Stomach (tissue), 9 donors: ENCODE results near the gene SLBP. TPM values are rescaled to one million over a fixed set of nuclear protein-coding genes. Genes with fewer than 3 reads are reported as not detected.

Experiments
- DNase-seq, 2 donors: peaks; one replicate each; pipeline versions ENCODE4 v3.0.0 to v3.0.0-alpha.2; 2013 to 2019
- H3K27ac ChIP-seq, 5 donors: fragments of 200-600 bp in 4 of 5; sonication (generic) in 4 of 5; one replicate each; pipeline ENCODE4 v1.5.1; 2013 to 2019; ENCODE audit warnings: mild to moderate bottlenecking in 1 of 5, moderate library complexity in 1 of 5
- H3K27me3 ChIP-seq, 3 donors: fragments of 200-600 bp; sonication (generic); one replicate each; pipeline ENCODE4 v1.5.1; 2017 to 2019; ENCODE audit warnings: mixed run types in 1 of 3
- H3K36me3 ChIP-seq, 4 donors: fragments of 200-600 bp; sonication (generic); 1 replicate in 3 of 4; 2 replicates in 1 of 4; pipeline ENCODE4 v1.5.1; 2016 to 2019
- H3K4me1 ChIP-seq, 4 donors: fragments of 200-600 bp; sonication (generic); one replicate each; pipeline ENCODE4 v1.5.1; 2016 to 2019
- H3K4me3 ChIP-seq, 4 donors: fragments of 200-600 bp; sonication (generic) in 3 of 4; one replicate each; pipeline ENCODE4 v1.5.1; 2016 to 2019; ENCODE audit warnings: mild to moderate bottlenecking in 1 of 4
- H3K9me3 ChIP-seq, 4 donors: fragments of 200-600 bp; sonication (generic); one replicate each; pipeline ENCODE4 v1.5.1; 2016 to 2019
- EP300 ChIP-seq: sonication (generic); formaldehyde crosslinking; IDR thresholded peaks from one replicate; pipeline ENCODE4 v1.6.1; 2017; ENCODE audit warnings: antibody characterized with exemption
- POLR2A ChIP-seq, 4 donors: fragments of 450-650 bp; IDR thresholded peaks; one replicate each; pipeline ENCODE4 v1.6.1; 2016; ENCODE audit warnings: antibody characterized with exemption in 4 of 4, control low read depth in 2 of 4, mild to moderate bottlenecking in 1 of 4, moderate library complexity in 1 of 4
- POLR2AphosphoS5 ChIP-seq, 3 donors: sonication (generic); formaldehyde crosslinking; IDR thresholded peaks; one replicate each; pipeline ENCODE4 v1.6.1; 2016; ENCODE audit warnings: antibody characterized with exemption in 3 of 3
- whole genome bisulfite sequencing, 5 donors: extraction: QIAGEN DNeasy Blood & Tissue Kit in 3 of 5; methylation state at CpG; one replicate each; pipeline versions ENCODE4 v1.1.5 to v1.1.7; 2013 to 2018; 5-methylcytosine and 5-hydroxymethylcytosine counted together
- intact Hi-C: fragments of 100-400 bp; cut with DNase I; formaldehyde crosslinking; loops from one replicate; pipeline ENCODE4 v1.15.1; 2023; ENCODE audit warnings: low total_unique reads
- polyA plus RNA-seq, 3 donors: library from polyadenylated mRNA; stranded (reverse); fragments of 200-250 nt; gene quantifications; one replicate each; pipeline ENCODE4 v1.2.3, GENCODE V29; 2013
- total RNA-seq, 5 donors: library from RNA; depleted of rRNA; stranded (reverse); fragments of >200 nt; gene quantifications; one replicate each; pipeline versions ENCODE4 v1.1.0 to v1.2.3, GENCODE V29; 2014 to 2016
- TF ChIP-seq, protein P1 (sequence below), 7 experiments: fragments of 450-650 bp in 4 of 7; fragments of 200-600 bp in 3 of 7; sonication (generic) in 3 of 7; IDR thresholded peaks; one replicate each; pipeline ENCODE4 v1.5.1; 2016 to 2019; ENCODE audit warnings: antibody characterized with exemption in 7 of 7, control low read depth in 2 of 7, mild to moderate bottlenecking in 1 of 7
- donor health status: healthy with polysubstance abuse.
- donor health status: Bipolar disorder and iron deficiency.
- donor health status: healthy.

SLBP gene
- total and polyA plus RNA-seq, 8 donors: 28.3 to 163 (median 38.1) TPM

DNA sequence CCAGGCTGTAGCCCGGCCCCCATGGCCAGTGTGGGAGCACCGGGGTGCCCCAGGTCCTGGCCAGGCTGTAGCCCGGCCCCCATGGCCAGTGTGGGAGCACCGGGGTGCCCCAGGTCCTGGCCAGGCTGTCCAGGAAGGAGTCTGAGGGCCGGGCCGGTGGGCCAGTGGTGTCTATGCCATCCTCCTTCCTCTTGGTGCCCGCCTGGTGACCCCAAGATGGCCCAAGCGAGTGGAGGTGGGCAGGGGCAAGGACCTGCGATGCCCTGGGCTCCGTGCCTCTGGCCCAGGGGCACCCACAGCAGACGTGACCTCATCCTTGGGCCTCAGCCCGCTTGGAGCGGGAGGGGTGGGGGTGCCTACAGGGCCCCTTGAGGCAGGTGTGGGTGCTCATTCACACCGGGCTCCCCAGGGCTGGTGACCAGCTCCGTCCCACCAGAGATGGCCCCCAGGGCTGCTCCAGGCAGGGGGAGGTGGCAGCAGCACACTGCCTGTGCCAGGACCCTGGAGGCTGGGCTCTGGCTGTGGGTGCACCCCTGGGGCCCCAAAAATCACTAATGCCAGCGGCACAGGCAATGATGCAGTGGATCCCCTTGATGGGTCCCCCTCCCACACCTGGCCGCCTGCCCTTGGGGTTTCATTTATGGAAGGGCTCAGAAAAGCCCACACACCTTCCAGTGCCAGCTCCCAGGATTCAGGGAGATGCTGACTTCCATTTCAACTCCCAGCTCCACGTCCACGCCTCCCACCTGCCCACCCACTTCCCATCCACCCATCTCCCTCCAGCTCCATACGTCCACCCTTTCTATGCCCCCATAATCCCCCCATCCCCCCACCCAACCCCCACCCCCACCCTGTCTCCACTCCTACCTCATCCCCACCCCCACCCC is 45.0 kb upstream of the SLBP start:
- H3K27me3 ChIP-seq: peaks cover 0 to 11% (median 0%) of the 10 kb centered on the region in 3 donors
- H3K36me3 ChIP-seq: no peaks in the 10 kb centered on the region
- intact Hi-C loops: no loop called here
- 77 to 89% (median 88%) methylated on average over 5 to 20 of the region's 20 CpGs for WGBS, 5 donors
- peaks cover 7 to 25% (median 18%) of the 10 kb centered on the region in 4 donors for H3K4me1 ChIP-seq
- no peaks in the 10 kb centered on the region for H3K9me3 ChIP-seq
- no peak overlapping the region for H3K27ac ChIP-seq
- no peak for TF ChIP-seq EP300
- no peak for TF ChIP-seq POLR2AphosphoS5 (IDR thresholded peaks at IDR 0.05)
- TF ChIP-seq, protein P1, sequence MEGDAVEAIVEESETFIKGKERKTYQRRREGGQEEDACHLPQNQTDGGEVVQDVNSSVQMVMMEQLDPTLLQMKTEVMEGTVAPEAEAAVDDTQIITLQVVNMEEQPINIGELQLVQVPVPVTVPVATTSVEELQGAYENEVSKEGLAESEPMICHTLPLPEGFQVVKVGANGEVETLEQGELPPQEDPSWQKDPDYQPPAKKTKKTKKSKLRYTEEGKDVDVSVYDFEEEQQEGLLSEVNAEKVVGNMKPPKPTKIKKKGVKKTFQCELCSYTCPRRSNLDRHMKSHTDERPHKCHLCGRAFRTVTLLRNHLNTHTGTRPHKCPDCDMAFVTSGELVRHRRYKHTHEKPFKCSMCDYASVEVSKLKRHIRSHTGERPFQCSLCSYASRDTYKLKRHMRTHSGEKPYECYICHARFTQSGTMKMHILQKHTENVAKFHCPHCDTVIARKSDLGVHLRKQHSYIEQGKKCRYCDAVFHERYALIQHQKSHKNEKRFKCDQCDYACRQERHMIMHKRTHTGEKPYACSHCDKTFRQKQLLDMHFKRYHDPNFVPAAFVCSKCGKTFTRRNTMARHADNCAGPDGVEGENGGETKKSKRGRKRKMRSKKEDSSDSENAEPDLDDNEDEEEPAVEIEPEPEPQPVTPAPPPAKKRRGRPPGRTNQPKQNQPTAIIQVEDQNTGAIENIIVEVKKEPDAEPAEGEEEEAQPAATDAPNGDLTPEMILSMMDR (IDR thresholded peaks at IDR 0.05): no peak
- no peak for TF ChIP-seq POLR2A (IDR thresholded peaks at IDR 0.05)
- DNase-seq: no peak
- H3K4me3 ChIP-seq: no peak overlapping the region

DNA sequence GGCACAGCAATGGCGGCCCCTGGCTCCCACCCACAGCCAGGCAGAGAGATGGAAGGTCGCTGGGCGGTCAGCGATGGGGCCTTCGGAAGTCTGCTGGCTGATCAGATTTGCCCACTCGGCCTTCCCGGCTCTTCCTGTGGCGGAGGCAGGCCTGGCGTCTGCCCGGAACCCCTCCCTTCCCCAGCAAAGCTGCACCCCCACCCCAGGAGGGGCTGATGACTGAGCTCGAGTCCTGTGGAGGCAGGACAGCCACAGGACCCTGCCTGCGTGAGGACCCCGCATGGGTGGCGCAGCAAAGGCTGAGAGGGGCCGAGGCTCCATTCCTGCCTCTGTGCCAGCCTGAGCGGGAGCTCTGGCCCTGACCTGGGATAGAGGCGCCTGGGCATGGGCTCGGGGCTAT is 44.0 kb upstream of the SLBP start:
- Histone ChIP-seq H3K4me1 (peaks cover 13 to 32% (median 25%) of the 10 kb centered on the region in 4 donors), H3K27ac (no peak overlapping the region), H3K27me3 (peaks cover 0 to 4% (median 0%) of the 10 kb centered on the region in 3 donors), H3K4me3 (no peak overlapping the region), H3K36me3 (no peaks in the 10 kb centered on the region), H3K9me3 (no peaks in the 10 kb centered on the region)
- no peak for DNase-seq
- TF ChIP-seq EP300 (no peak), POLR2AphosphoS5 (IDR thresholded peaks at IDR 0.05) (no peak), POLR2A (IDR thresholded peaks at IDR 0.05) (no peak)
- TF ChIP-seq, protein P1 (IDR thresholded peaks at IDR 0.05): no peak
- intact Hi-C loops: no loop called here
- WGBS, 5 donors: 72 to 82% (median 77%) methylated on average over 2 to 18 of the region's 18 CpGs

DNA sequence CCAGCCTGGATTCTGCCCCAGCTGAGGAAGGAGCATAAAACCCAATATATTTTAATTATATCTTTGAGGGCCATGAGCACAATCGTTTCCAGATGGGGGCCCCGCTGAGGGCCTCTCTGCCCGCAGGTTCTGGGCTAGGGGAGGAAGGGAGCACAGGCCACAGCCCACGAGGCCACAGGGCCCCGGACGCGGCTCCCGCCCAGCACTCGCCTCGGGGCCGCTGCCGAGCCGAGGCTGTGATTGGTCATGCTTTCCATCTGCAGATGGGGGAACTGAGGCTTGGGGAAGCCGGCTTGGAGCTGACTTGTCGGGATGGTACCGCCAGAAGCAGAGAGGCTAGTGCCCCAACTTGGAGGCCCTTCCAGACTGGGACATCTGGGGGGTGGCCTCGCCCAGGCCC is 43.2 kb upstream of the SLBP start:
- intact Hi-C loops: no loop called here
- H3K27me3 ChIP-seq: peaks cover 0 to 5% (median 0%) of the 10 kb centered on the region in 3 donors
- no peak overlapping the region for H3K4me3 ChIP-seq
- peaks cover 13 to 27% (median 25%) of the 10 kb centered on the region in 4 donors for H3K4me1 ChIP-seq
- 80 to 90% (median 89%) methylated on average over 1 to 17 of the region's 17 CpGs for WGBS, 5 donors
- H3K9me3 ChIP-seq: no peaks in the 10 kb centered on the region
- TF ChIP-seq EP300 (no peak), POLR2A (IDR thresholded peaks at IDR 0.05) (no peak), POLR2AphosphoS5 (IDR thresholded peaks at IDR 0.05) (no peak)
- TF ChIP-seq, protein P1 (IDR thresholded peaks at IDR 0.05): no peak
- DNase-seq: no peak
- H3K27ac ChIP-seq: no peak overlapping the region
- H3K36me3 ChIP-seq: no peaks in the 10 kb centered on the region

DNA sequence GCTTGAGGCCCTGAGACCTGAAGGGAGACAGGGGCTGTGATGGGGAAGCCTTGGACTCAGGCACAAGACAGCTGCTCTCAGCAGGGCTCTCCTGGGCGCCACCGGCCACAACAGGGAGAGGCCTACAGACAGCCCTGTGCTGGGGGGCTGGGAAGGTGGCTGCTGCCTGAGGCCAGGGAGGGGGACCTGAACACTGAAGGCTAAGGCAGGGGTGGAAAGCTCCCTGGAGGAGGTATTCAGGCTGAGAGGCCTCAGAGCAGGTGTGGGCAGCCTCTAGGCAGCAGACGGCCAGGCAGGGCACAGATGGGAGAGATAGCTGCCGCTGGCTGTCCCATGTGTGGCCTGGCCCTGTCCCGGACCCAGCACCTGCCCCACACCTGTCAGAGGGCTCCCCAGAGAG is 42.2 kb upstream of the SLBP start:
- intact Hi-C loops: no loop called here
- Histone ChIP-seq H3K4me3 (no peak overlapping the region), H3K9me3 (no peaks in the 10 kb centered on the region), H3K36me3 (no peaks in the 10 kb centered on the region), H3K27me3 (peaks cover 0 to 15% (median 0%) of the 10 kb centered on the region in 3 donors), H3K4me1 (peaks cover 13 to 27% (median 25%) of the 10 kb centered on the region in 4 donors), H3K27ac (no peak overlapping the region)
- WGBS, 5 donors: 78 to 83% (median 80%) methylated on average over 1 to 5 of the region's 5 CpGs
- DNase-seq: no peak
- no peak for TF ChIP-seq EP300
- no peak for TF ChIP-seq POLR2AphosphoS5 (IDR thresholded peaks at IDR 0.05)
- TF ChIP-seq, protein P1 (IDR thresholded peaks at IDR 0.05): no peak
- TF ChIP-seq POLR2A (IDR thresholded peaks at IDR 0.05): no peak
